OCI-LY3 (cell line): ENCODE measurements around the gene UTP3.

Experiments
- EZH2phosphoT487 ChIP-seq: fragments of 200-600 bp; shearing (Covaris generic); IDR thresholded peaks from 2 replicates; pipeline ENCODE4 v1.6.1; 2018; ENCODE audit warnings: antibody characterized with exemption, mixed run types, low read depth
- TF ChIP-seq, protein P1 (sequence below): fragments of 200-600, 300-600 bp; sonication (generic); IDR thresholded peaks from 2 replicates; pipeline ENCODE4 v1.5.1; 2014; ENCODE audit warnings: antibody characterized with exemption, low read length, low read depth

DNA sequence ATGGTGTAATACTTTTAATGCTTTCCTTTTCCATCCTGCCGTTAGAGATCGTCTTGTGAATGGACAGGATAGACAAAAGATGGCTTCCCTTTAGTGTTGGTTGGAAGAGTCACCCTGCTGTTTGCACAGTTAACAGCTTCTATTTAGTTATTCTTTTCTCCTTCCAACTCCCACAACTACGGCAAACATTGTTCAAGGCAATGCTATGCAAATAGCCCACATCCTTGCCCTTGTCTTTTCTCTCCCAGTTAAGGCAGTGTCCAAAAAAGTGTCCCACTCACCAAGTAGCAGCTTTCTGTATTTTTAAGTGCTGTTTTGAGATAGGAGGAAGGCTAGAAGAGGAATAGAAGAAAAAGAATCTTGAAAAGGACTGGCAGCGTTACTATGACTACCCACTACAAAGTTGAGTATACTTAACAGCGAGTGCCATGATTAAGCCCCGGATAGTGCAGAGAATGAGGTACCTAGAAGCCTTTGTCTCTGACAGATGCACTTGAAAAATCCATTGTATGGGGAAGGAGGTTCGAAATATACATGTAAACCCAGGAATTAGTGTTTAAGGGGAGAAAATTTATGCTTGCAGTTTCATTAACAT, 21.4 kb downstream of the UTP3 start:
- TF ChIP-seq, protein P1, sequence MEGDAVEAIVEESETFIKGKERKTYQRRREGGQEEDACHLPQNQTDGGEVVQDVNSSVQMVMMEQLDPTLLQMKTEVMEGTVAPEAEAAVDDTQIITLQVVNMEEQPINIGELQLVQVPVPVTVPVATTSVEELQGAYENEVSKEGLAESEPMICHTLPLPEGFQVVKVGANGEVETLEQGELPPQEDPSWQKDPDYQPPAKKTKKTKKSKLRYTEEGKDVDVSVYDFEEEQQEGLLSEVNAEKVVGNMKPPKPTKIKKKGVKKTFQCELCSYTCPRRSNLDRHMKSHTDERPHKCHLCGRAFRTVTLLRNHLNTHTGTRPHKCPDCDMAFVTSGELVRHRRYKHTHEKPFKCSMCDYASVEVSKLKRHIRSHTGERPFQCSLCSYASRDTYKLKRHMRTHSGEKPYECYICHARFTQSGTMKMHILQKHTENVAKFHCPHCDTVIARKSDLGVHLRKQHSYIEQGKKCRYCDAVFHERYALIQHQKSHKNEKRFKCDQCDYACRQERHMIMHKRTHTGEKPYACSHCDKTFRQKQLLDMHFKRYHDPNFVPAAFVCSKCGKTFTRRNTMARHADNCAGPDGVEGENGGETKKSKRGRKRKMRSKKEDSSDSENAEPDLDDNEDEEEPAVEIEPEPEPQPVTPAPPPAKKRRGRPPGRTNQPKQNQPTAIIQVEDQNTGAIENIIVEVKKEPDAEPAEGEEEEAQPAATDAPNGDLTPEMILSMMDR = no peak
- TF ChIP-seq EZH2phosphoT487 = no peak
